HCEC 1CT (cell line): ENCODE results near the gene SIRT1.
A peak's percentile ranks its signal among the peaks of the same experiment; 100 is the strongest.
"Not testable (repeated sequence)": the region's sequence is repeated elsewhere in the genome, so short reads cannot be mapped to it uniquely, and the experiment has no call there.

ENCODE experiments used
- DNase-seq: peaks from one replicate; pipeline ENCODE4 v3.0.0-alpha.2; 2017

Gene SIRT1

GRCh38 chr10:67878133-67878532 lies 6.3 kb upstream of the SIRT1 start:
- no peak for DNase-seq

- peak; percentile 40 for DNase-seq
Measured at GRCh38 chr10:67883710-67884312, 645 bp upstream of the SIRT1 start.

GRCh38 chr10:67884842-67885670 lies 600 bp downstream of the SIRT1 start:
- peak; percentile 78 for DNase-seq

GRCh38 chr10:67893637-67894036 lies 9.2 kb downstream of the SIRT1 start:
- no peak for DNase-seq

GRCh38 chr10:67903581-67903980 lies 19.1 kb downstream of the SIRT1 start:
- no peak for DNase-seq

GRCh38 chr10:67912331-67912946 lies 28.0 kb downstream of the SIRT1 start:
- no peak for DNase-seq

- DNase-seq = no peak
Measured at GRCh38 chr10:67914777-67915340, 30.4 kb downstream of the SIRT1 start.

GRCh38 chr10:67917169-67917568 lies 32.7 kb downstream of the SIRT1 start:
- no peak for DNase-seq

GRCh38 chr10:67917679-67918078 lies 33.2 kb downstream of the SIRT1 start:
- no peak for DNase-seq

- no peak for DNase-seq
Measured at GRCh38 chr10:67921065-67921464, 36.6 kb downstream of the SIRT1 start.

- DNase-seq = no peak
Measured at GRCh38 chr10:67923551-67923950, 39.1 kb downstream of the SIRT1 start.

GRCh38 chr10:67924136-67924535 lies 39.7 kb downstream of the SIRT1 start:
- DNase-seq = no peak

- peak; percentile 26 for DNase-seq
Measured at GRCh38 chr10:67925449-67926005, 41.1 kb downstream of the SIRT1 start.

- DNase-seq = no peak
Measured at GRCh38 chr10:67926951-67927350, 42.5 kb downstream of the SIRT1 start.

- no peak for DNase-seq
Measured at GRCh38 chr10:67933199-67933598, 48.7 kb downstream of the SIRT1 start.

GRCh38 chr10:67934336-67934735 lies 49.9 kb downstream of the SIRT1 start:
- DNase-seq = no peak

GRCh38 chr10:67935223-67935622 lies 50.8 kb downstream of the SIRT1 start:
- no peak for DNase-seq

GRCh38 chr10:67936416-67936815 lies 52.0 kb downstream of the SIRT1 start:
- DNase-seq = no peak

- DNase-seq = no peak
Measured at GRCh38 chr10:67943917-67944316, 59.5 kb downstream of the SIRT1 start.

- DNase-seq = no peak
Measured at GRCh38 chr10:67955614-67956013, 71.2 kb downstream of the SIRT1 start.

GRCh38 chr10:67959839-67960476 lies 75.5 kb downstream of the SIRT1 start:
- no peak for DNase-seq

- no peak for DNase-seq
Measured at GRCh38 chr10:67965456-67965855, 81.0 kb downstream of the SIRT1 start.

GRCh38 chr10:67966035-67966434 lies 81.6 kb downstream of the SIRT1 start:
- not testable (repeated sequence) for DNase-seq
